Measurements from ENCODE around the gene GAB2.

Gene GAB2

DNA sequence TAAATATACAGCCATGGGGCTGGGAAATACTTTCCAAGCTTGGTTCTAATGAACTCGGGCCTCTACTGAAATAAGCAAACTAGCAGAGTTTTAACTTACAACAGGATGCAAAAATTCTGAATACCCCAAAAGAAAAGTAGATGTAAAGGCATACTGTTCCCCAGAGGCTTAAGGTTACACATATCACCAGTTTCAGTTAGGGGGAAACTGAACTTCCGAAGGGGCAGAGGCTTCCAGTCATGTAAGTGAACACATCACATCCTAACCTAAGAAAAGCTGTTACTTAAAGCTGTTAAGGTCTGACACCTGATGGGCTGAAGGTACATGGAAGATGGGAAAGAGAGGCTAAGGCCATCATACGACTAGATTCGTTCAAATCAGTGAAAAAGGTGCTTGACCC is 2.3 kb downstream of the GAB2 start:
- Mint-ChIP-seq H3K4me3 (peak overlapping the region; percentile 60), H3K27me3 (ENCODE audit: low read depth, poor library complexity) (peaks cover 20% of the 10 kb centered on the region), H3K4me1 (peaks cover 34% of the 10 kb centered on the region), H3K36me3 (ENCODE audit: low read depth) (peaks cover 9% of the 10 kb centered on the region), H3K9me3 (peaks cover 8% of the 10 kb centered on the region), H3K27ac (no peak overlapping the region)
- DNase-seq: no peak
- TF ChIP-seq, protein P1, sequence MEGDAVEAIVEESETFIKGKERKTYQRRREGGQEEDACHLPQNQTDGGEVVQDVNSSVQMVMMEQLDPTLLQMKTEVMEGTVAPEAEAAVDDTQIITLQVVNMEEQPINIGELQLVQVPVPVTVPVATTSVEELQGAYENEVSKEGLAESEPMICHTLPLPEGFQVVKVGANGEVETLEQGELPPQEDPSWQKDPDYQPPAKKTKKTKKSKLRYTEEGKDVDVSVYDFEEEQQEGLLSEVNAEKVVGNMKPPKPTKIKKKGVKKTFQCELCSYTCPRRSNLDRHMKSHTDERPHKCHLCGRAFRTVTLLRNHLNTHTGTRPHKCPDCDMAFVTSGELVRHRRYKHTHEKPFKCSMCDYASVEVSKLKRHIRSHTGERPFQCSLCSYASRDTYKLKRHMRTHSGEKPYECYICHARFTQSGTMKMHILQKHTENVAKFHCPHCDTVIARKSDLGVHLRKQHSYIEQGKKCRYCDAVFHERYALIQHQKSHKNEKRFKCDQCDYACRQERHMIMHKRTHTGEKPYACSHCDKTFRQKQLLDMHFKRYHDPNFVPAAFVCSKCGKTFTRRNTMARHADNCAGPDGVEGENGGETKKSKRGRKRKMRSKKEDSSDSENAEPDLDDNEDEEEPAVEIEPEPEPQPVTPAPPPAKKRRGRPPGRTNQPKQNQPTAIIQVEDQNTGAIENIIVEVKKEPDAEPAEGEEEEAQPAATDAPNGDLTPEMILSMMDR (IDR thresholded peaks at IDR 0.05): no peak

DNA sequence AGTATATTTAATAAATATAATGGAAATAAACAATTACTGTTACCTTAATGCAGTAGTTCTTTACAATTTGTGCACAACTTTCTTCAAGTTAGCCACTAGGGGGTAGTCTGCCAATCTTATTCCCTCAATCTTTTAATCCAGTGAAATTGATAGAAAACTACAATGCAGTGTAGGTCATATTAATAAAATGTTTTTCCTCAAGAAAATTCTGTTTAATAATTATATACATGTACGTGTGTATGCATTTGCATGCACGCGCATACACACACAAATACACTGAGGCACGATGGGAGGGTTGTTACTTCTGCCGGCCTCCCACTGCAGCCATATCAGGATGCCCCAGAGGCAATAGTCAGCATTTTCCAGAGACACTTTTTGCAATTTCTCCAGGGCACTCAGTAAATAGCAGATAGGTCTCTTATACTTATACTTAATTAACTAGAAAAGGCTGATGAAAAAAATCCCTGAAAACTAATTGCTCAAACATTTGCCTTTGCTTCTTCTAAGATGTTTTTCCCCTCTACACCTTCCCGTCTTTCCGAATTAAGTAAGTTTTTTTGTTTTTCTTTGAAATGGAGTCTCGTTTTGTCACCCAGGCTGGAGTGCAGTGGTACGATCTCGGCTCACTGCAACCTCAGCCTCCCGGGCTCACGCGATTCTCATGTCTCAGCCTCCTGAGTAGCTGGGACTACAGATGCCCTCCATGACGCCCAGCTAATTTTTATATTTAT is 3.1 kb downstream of the GAB2 start:
- peaks cover 16% of the 10 kb centered on the region for H3K9me3 Mint-ChIP-seq
- peaks cover 28% of the 10 kb centered on the region for H3K4me1 Mint-ChIP-seq

DNA sequence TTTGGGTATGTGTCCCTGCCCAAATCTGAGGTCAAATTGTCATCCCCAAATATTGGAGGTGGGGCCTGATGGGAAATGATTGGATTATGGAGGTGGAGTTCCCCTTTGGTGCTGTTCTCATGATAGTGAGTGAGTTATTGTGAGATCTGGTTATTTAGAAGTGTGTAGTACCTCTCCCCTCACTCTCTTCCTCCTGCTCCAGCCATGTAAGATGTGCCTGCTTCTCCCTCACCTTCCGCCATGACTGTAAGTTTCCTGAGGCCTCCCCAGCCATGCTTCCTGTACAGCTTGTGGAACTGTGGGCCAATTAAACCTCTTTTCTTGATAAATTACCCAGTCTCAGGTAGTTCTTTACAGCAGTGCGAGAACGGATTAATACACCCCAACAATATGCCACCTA is 9.0 kb downstream of the GAB2 start:
- H3K27me3 Mint-ChIP-seq (ENCODE audit: low read depth, poor library complexity): no peaks in the 10 kb centered on the region
- no peak overlapping the region for H3K27ac Mint-ChIP-seq
- H3K4me3 Mint-ChIP-seq: no peak overlapping the region
- DNase-seq: no peak
- peaks cover 53% of the 10 kb centered on the region for H3K36me3 Mint-ChIP-seq (ENCODE audit: low read depth)
- H3K4me1 Mint-ChIP-seq: no peaks in the 10 kb centered on the region
- TF ChIP-seq, protein P1 (IDR thresholded peaks at IDR 0.05): no peak
- H3K9me3 Mint-ChIP-seq: peaks cover 50% of the 10 kb centered on the region

More for the DNA sequence above, 3.1 kb downstream of the GAB2 start:
- Mint-ChIP-seq H3K36me3 (ENCODE audit: low read depth) (peaks cover 17% of the 10 kb centered on the region), H3K27ac (no peak overlapping the region), H3K4me3 (no peak overlapping the region), H3K27me3 (ENCODE audit: low read depth, poor library complexity) (peaks cover 14% of the 10 kb centered on the region)
- TF ChIP-seq, protein P1 (IDR thresholded peaks at IDR 0.05): peak; percentile 50
- no peak for DNase-seq

DNA sequence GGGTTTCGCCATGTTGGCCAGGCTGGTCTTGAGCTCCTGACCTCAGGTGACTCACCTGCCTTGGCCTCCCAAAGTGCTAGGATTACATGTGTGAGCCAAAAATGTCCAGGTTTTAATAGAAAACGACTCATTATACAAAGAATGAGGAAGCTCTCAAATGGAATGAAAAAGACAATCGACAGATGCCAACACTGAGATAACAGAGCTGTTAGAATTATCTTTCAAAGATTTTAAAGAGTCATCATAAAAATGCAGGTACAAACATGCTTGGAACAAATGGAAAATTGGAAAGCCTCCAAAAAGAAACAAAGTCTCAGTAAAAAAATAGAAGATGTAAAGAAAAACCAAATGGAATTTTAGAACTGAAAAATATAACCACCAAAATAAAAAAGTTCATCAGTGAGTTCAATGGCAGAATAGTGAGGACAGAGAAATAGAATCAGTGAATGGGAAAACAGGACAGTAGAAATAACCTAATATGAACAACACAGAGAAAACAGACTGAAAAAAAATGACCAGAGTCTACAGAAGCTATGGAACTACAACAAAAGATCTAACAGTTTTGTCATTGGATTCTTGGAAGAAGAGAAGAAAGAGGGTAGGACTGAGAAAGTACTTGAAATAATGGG is 10.9 kb downstream of the GAB2 start:
- no peaks in the 10 kb centered on the region for H3K4me1 Mint-ChIP-seq
- H3K27me3 Mint-ChIP-seq (ENCODE audit: low read depth, poor library complexity): no peaks in the 10 kb centered on the region
- TF ChIP-seq, protein P1 (IDR thresholded peaks at IDR 0.05): no peak
- H3K9me3 Mint-ChIP-seq: peaks cover 50% of the 10 kb centered on the region
- no peak overlapping the region for H3K4me3 Mint-ChIP-seq
- no peak for DNase-seq
- no peak overlapping the region for H3K27ac Mint-ChIP-seq
- H3K36me3 Mint-ChIP-seq (ENCODE audit: low read depth): peaks cover 53% of the 10 kb centered on the region

DNA sequence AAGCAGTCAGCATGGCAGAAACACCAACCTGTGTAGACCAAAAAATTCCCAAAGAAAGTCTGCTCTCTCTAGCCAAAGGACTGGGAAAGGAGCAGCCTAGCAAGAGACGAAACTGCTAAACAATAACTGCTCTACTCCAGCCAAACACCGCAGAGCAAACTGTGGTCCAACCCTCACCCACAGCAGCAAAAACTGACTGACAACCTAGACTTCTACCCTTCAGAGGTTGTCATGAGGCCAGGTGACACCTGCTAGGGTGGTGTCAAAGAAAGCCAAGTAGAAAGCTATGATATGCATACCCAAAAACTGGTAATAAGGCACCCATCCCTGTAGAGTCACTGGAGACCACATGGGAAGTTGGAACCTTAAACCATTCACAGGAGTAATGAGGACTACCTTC is 11.8 kb downstream of the GAB2 start:
- no peak overlapping the region for H3K27ac Mint-ChIP-seq
- peaks cover 46% of the 10 kb centered on the region for H3K9me3 Mint-ChIP-seq
- H3K4me3 Mint-ChIP-seq: no peak overlapping the region
- H3K27me3 Mint-ChIP-seq (ENCODE audit: low read depth, poor library complexity): no peaks in the 10 kb centered on the region
- TF ChIP-seq, protein P1 (IDR thresholded peaks at IDR 0.05): no peak
- no peak for DNase-seq
- no peaks in the 10 kb centered on the region for H3K4me1 Mint-ChIP-seq
- peaks cover 48% of the 10 kb centered on the region for H3K36me3 Mint-ChIP-seq (ENCODE audit: low read depth)

DNA sequence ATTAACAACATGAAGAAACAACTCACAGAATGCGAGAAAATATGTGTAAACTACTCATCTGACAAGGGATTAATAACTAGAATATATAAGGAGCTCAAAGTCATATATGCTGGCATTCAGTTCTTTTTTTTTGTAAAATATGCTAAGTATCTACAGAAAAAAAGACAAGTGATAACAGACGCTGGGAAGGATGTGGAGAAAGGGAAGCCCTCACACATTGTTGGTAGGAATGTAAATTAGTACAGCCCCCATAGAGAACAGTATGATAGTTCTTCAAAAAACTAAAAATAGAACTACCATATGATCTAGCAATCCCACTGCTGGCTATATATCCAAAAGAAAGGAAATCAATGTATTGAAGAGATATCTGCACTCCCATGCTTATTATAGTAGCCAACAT is 13.8 kb downstream of the GAB2 start:
- TF ChIP-seq, protein P1 (IDR thresholded peaks at IDR 0.05): no peak

More for the DNA sequence above, 13.8 kb downstream of the GAB2 start:
- H3K27me3 Mint-ChIP-seq (ENCODE audit: low read depth, poor library complexity): no peaks in the 10 kb centered on the region
- H3K4me1 Mint-ChIP-seq: peaks cover 6% of the 10 kb centered on the region
- no peak overlapping the region for H3K27ac Mint-ChIP-seq
- peaks cover 32% of the 10 kb centered on the region for H3K36me3 Mint-ChIP-seq (ENCODE audit: low read depth)
- DNase-seq: no peak
- H3K4me3 Mint-ChIP-seq: no peak overlapping the region
- H3K9me3 Mint-ChIP-seq: peaks cover 27% of the 10 kb centered on the region

Data from nephron progenitor cell (in vitro differentiated cells).